T47D (cell line): ENCODE measurements around the gene CTRL.

Experiments used
- DNase-seq, 2 experiments: peaks; one replicate each; pipeline versions ENCODE4 v3.0.0 to v3.0.0-alpha.2; 2011 to 2012; ENCODE audit warnings: low read depth in 1 of 2, low spot score in 1 of 2
- JUND ChIP-seq: IDR thresholded peaks from 2 replicates; pipeline ENCODE4 v1.6.1; 2012; ENCODE audit warnings: low read depth
- in situ Hi-C: cut with HindIII; loops from 2 replicates; pipeline ENCODE4 v1.10.0; 2016; ENCODE audit warnings: low sequenced_read_pairs, low pct_unique_long_range_greater_than_20kb

The CTRL gene

DNA sequence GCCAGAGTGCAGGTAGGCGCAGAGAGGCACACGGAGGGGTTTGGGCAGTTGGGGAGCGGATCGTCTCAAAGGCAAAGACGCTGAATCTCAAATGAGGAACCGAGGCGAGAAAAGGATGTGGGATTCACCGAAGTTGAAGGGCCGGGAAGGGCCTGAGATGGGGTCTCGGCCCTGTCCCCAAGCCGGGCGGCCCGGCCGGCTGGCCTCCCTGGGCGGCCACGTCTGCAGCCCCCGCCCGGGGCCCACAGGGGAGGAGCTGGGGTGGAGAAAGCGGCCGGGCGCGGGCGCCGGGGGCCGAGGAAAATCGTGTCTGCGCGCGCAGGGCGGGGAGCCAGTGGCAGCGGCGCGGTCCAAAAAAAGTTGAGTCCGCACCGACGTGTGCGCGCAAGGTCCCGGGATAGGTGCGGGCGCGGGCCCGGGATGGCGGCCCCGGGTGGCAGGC lies 36.3 kb upstream of the CTRL start:
- in situ Hi-C loops: no loop called here
- TF ChIP-seq JUND: no peak
- DNase-seq: peak; percentile 48 to 76

DNA sequence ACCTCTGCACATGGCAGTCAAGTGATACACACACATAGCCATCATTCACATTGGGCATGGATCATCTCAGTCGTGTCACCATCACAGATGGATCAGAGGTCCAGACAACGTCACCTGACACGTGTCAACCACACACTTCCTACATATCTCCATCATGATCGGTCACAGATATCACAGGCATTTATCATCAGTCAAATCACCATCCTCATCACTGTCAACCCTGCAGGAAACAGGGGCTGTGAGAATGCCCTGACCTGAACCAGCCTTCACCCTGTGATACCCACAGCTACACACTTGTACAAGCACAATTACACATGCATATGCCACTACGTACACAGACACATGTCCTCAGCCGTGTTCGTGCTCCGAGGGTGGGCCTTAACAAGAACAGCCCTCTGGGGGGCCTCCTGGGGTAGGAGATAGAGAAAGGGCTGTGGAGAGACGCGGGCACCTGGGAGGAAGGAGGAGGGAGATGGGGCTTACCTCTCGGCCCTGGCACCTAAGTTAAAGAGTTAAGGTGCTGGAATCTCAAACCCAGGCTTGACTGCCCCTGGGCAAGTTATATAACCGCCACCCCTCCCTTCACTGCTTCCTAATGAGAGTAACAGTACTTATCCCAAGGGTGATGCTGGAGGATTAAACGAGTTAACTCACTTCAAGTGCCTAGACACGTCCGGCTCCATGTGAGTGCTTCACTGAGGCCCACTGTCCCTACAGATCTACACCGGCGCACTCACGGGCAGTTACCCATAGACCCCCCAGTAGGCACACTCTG lies 35.7 kb upstream of the CTRL start:
- peak in 1 of 2 experiments; percentile 35 for DNase-seq
- in situ Hi-C loops: no loop called here
- no peak for TF ChIP-seq JUND

DNA sequence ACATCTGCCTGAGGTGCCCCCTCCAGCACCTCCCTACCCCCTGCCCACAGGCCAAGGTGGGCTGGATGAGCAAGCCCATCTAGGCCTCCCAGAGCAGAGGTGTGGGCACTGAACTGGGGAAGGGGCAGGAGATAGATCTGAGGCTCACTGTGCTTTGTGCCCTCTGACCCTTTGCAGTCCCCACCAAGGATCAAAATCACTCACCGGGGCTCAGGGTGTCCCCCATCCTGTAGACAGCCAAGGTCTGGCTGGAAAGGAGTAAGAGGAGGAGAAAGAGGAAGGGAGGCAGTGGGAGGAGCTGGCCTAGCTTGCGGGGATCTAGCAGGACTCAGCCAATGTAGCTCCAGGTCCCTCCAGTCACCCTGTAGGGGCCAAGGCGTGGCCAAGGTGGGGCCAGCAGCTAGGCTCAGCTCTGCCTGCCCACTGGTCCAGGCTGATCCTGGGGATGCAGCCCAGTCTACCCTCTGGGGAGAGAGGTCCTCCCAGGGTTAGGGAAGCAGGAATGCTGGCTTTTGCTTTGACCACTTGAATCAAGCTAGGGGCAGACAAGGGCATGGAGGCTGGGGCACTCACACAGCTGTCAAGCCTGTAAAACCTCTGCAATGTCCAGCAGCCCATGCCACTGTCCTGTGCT lies 35.0 kb upstream of the CTRL start:
- peak; percentile 52 to 68 for DNase-seq
- TF ChIP-seq JUND: no peak
- in situ Hi-C loops: no loop called here

DNA sequence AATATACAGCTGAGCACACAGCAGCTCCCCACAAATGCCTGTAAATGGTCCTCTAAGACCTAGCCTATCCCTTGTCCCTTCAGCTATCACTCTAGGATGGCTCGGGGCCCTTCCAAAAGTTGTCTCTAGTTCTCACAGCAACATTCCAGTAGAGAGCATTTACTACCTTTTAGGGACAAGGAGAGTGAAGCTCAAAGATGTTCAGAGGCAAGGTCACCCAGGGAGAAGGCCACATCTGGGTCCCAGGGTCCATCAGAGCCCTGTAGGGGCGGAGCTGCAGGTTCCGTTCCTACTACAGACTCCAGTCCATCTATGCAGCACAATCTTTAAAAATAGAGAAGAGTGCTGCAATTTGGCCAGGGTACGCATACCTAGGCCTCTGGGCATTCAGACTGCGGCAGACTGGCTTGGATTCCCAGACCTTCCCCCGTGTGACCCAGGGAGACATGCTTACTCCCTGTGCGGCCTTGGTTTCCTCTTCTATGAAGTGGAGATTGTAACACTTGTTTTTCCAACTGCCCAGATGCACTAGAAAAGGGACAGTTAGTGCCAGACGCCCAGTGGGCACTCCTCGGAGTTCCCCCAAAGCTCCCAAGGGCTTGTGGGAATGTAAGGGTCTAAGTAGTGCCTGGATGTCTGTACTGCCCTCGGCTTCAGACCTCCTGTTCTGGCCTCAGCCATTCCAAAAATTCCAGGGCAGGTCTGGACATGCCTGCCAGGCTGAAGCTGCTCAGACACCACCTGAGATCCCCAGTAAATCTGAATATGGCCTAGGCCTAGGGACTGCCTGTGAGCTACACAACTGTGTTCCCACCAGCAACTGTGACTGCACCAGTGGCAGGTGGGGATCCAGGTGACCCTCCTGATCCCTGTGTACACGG lies 34.2 kb upstream of the CTRL start:
- TF ChIP-seq JUND: no peak
- in situ Hi-C loops: no loop called here
- peak in 1 of 2 experiments; percentile 75 for DNase-seq

DNA sequence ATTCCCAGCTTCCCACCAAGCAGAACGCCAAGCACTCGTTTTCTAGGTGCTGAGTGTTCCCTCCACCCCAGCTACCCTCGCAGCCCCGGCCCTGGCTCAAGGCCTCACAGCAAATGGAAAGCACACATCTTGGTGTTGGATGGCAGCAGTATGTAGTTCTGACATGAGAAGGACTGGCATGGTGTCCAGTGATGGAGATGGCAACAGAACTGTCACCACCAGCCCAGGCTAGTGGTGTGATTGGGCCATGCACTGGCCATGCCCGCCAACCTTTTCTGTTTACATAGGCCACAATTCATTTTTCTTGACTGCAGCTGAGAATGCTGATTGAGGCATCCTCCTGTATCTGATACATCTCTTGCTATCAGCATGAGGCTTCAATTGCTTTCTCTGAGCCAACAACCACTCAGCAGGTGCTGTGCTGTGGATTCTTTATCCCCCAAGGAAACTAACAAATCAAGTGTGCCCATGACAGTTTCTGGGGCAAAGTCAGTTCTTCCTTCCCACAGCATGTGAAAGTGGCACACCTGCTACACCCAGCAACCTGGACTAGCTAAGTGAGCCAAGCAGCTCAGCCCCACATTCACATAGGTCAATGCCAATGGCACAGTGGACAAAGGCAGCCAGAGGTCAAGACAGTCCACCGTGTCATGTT lies 32.9 kb upstream of the CTRL start:
- in situ Hi-C loops: no loop called here
- no peak for TF ChIP-seq JUND
- no peak for DNase-seq

DNA sequence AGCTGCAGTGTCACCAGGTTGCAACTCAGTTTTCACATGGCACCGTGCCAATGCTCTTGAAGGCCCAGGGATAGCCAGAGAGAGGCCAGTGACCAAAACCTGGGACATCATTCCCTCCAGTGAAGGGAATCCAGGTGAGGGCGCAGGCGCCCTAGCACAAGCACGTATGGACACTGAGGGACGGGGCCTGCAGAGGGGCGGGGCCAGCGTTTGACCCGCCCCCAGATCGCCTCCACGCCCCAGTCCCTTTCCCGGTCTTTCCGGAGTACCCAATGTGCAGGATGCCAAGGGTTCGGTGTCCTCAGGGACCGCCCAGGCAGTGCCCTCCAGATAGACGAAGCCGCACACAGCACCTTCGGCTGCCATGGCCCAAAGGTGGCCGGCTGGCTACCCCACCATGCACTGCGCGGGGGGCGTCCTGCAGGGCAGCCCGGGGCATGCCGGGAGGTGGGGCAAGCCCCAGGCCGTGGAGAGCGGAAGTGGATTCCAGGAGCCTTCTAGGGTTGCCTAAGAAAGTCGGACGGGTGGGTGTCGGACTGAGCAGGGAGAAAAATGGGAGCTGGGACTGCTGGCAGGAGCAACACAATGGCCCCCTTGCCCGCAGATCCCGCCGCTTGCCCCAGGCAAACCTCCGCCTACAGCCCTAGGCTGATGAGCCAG lies 32.1 kb upstream of the CTRL start:
- DNase-seq: no peak

DNA sequence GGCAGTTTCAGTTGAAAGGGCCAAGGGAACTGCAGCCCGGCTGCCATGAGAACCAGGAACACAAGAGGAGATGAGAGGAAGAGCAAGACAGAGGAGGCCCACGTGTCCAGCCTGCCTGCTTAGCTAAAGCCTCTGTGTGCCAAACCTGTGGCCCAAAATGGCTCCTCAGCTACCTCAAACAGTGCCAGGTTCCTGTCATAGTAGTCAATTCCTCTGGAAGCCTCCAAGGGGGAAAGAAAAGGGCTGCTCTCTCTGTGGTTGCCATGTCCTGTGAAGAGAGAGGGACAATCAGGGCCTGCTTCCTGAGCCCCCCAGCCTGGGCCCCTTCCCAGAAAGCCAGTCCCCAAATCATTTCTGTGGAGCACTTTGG lies 31.6 kb upstream of the CTRL start:
- no peak for DNase-seq
- no peak for TF ChIP-seq JUND
- in situ Hi-C loops: no loop called here

More for the DNA sequence above, 32.1 kb upstream of the CTRL start:
- in situ Hi-C loops: no loop called here
- TF ChIP-seq JUND: no peak

DNA sequence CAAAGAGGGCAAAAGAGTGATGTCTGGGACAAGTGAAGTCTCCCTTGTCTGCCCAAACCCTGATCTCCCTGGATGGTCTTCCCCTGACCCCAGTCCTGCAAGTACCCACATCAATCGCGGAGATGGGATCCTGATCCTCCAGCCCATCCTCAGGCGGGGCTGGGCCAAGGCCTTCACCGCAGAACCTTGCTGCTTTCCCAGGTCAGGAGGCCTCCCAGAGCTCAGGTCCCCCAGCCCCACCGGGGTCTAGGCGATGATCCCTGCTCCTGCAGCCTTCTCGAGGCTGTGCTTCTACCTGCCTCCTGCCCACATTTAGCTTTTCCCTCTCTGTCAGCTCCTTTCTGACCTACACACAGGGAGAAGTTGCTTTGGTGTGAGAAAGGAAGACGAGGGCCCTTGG lies 30.5 kb upstream of the CTRL start:
- in situ Hi-C loops: no loop called here
- TF ChIP-seq JUND: no peak
- no peak for DNase-seq

DNA sequence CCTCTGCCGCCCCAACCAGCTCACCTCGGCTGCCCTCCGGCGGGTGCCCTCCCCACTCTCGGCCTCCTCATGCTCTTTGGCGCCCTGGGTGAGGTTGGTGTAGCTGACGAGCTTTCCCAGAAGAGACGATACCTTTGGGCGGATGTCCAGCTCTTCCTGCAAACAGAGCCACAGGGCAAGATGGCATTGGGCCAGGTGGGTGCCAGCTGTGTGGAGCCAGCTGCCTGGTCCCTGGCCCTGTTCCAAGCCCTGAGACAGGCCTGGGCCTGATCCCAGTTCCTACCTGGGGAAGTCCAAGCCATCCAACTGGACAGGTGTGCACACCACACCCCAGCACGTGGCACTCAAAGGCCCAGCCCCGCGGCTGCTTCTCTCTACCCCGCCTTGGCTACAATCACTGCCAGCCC lies 29.9 kb upstream of the CTRL start:
- peak in 1 of 2 experiments; percentile 82 for DNase-seq
- TF ChIP-seq JUND: no peak
- in situ Hi-C loops: no loop called here

DNA sequence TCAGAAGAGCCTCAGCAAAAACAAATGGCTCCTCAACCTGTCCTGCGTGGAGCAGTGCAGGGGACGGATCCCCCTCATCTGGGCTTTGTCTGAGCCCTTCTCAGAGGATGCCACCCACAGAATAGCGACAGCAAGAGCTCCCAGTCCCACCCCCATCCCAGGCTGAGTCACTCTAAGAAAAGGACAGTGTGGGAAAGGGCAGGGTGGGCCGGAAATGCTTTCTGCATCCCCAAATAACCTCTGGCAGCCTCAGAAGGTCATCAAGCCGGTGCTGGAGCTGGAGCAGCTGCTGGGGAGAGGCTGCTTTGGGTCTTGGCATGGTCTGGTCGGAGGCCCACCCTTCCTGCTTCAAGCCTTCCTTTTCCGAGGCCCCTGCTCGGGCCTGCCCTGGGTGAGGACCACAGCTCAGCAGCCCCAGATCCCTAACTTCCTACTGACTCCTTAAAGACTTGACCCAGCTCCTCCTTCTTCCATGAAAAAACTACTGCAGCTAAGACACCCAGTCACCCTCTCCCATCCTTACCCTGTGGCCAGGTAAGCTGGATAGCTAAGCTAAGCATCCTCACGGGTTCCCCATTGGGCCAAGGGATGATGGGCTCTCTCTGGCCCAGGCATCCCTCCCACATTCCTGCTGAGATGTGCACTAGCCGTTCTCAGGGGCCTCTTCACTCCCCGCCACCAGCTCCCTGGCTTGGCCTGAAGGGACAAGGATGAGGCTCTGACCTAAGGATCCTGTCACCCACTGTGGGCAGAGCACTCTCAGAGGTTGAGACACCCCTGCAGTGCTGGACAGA lies 28.1 kb upstream of the CTRL start:
- no peak for TF ChIP-seq JUND
- no peak for DNase-seq
- in situ Hi-C loops: no loop called here

DNA sequence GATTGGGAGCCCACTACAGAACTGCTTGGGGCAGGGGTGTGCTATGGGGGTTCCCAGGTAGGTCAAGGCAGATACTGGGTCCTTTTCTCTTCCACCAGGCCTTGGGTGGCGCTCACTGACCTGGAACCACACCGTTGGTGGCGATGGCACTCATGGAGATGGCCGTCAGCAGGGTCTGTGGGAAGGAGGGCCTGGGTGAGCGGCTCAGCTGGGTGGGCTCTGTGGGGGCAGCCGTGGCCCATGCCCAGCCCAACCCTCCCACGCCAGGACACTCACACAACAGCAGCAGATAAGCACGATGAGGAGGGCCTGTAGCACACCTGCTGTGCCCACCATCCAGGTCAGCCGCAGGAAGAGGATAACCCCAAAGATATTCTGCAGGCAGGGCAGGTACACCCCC lies 26.0 kb upstream of the CTRL start:
- in situ Hi-C loops: no loop called here
- no peak for TF ChIP-seq JUND
- DNase-seq: no peak
